Breast epithelium (tissue), 3 donors: Measurements from ENCODE around the gene NPC1L1.

Experiments used
- CTCF ChIP-seq, 3 donors: fragments of 450-650 bp; IDR thresholded peaks; one replicate each; pipeline ENCODE4 v1.5.1; 2016 to 2017; ENCODE audit warnings: antibody characterized with exemption in 3 of 3, mild to moderate bottlenecking in 3 of 3, moderate library complexity in 3 of 3
- POLR2A ChIP-seq: fragments of 450-650 bp; IDR thresholded peaks from one replicate; pipeline ENCODE4 v1.6.1; 2016; ENCODE audit warnings: antibody characterized with exemption, mild to moderate bottlenecking, moderate library complexity
- POLR2AphosphoS5 ChIP-seq, 3 donors: sonication (generic); formaldehyde crosslinking; IDR thresholded peaks; one replicate each; pipeline ENCODE4 v1.6.1; 2017; ENCODE audit warnings: antibody characterized with exemption in 3 of 3

- TF ChIP-seq POLR2AphosphoS5 (IDR thresholded peaks at IDR 0.05) (no peak), POLR2A (no peak), CTCF (IDR thresholded peaks at IDR 0.05) (no peak)
Observed at GRCh38 chr7:44466300-44467216, 74.6 kb downstream of the NPC1L1 start.
